ENCODE data around the gene FAN1. TPM values are rescaled to one million over a fixed set of nuclear protein-coding genes. Genes with fewer than 3 reads are reported as not detected.

Gene FAN1
- total and polyA plus RNA-seq, 2 of the 13 experiments (the other 11 are each of a cell fraction or from before 2014, with no cell fraction given), result 10.8 to 20.1 TPM

DNA sequence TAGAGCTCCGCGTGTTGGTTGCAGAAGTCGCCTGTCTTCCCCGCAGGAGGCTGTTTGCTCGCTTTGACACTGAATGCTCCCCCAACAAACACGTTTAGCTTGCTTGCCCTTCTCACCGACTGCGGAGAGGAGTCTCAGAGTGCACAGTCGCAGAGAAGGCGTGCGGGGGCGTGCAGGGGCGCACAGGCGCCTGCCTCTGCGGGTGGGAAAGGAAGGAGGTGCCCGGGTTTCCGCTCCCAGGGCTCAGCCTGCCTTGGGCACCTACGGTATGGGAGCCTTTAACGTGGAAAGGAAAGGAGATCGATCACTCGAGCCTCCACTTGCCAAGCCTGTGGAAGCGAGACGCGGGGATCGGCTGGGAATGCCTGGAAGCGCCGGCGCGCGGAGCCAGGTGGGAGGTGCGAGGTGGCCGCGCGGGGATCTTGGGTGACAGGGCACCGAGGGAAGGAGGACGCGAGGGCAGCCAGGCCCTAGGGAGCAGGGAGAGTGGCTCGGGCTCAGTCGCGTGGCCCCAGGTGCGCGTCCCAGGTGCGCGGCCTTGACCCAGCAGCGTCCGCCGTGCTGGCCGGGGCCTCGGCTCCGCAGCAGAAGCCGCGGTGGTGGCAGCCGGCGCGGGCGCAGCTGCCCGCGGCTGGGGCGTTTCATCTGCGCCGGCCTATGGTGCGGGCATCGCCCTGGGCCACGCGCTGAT is at the start of gene FAN1 (continued):
- TF ChIP-seq ZNF569 (CRISPR knock-in tag; IDR thresholded peaks at IDR 0.05; ENCODE audit: borderline replicate concordance) (no peak), SIN3A (IDR thresholded peaks at IDR 0.05; ENCODE audit: borderline replicate concordance, low read depth, low read length) (peak; percentile 88; the same call in 1 of the 2 replicates), ZNF775 (CRISPR knock-in tag; IDR thresholded peaks at IDR 0.05; ENCODE audit: borderline replicate concordance) (no peak), BRD4 (CRISPR knock-in tag; IDR thresholded peaks at IDR 0.05) (peak; percentile 51; the same call in 1 of the 2 replicates), TAF15 (IDR thresholded peaks at IDR 0.05; ENCODE audit: low read depth, low read length, poor library complexity, severe bottlenecking) (no peak), ATF7-NPFF (CRISPR knock-in tag; IDR thresholded peaks at IDR 0.05; ENCODE audit: low read depth) (peak; percentile 95), ZNF552 (CRISPR knock-in tag; IDR thresholded peaks at IDR 0.05; ENCODE audit: borderline replicate concordance) (peak; percentile 82; the same call in 1 of the 2 replicates), ZNF333 (CRISPR knock-in tag; IDR thresholded peaks at IDR 0.05; ENCODE audit: borderline replicate concordance) (peak; percentile 93), PRDM15 (CRISPR knock-in tag; IDR thresholded peaks at IDR 0.05) (no peak), ZNF547 (CRISPR knock-in tag; IDR thresholded peaks at IDR 0.05) (no peak), ZNF790 (CRISPR knock-in tag; IDR thresholded peaks at IDR 0.05; ENCODE audit: borderline replicate concordance) (peak; percentile 94; the same call in 1 of the 2 replicates), NR1H2 (CRISPR knock-in tag; IDR thresholded peaks at IDR 0.05; ENCODE audit: borderline replicate concordance, low read depth) (0 out of 2 replicates have a peak, but pooled peaks have one; percentile 58), ZNF782 (CRISPR knock-in tag; IDR thresholded peaks at IDR 0.05; ENCODE audit: borderline replicate concordance) (peak; percentile 91), ZNF3 (CRISPR knock-in tag; IDR thresholded peaks at IDR 0.05) (no peak), CREM (IDR thresholded peaks at IDR 0.05) (no peak), CREM (CRISPR knock-in tag; IDR thresholded peaks at IDR 0.05) (no peak), ZNF460 (CRISPR knock-in tag; IDR thresholded peaks at IDR 0.05; ENCODE audit: borderline replicate concordance) (no peak), RARA (CRISPR knock-in tag; IDR thresholded peaks at IDR 0.05) (peak; percentile 62)
- TF ChIP-seq, protein P1, sequence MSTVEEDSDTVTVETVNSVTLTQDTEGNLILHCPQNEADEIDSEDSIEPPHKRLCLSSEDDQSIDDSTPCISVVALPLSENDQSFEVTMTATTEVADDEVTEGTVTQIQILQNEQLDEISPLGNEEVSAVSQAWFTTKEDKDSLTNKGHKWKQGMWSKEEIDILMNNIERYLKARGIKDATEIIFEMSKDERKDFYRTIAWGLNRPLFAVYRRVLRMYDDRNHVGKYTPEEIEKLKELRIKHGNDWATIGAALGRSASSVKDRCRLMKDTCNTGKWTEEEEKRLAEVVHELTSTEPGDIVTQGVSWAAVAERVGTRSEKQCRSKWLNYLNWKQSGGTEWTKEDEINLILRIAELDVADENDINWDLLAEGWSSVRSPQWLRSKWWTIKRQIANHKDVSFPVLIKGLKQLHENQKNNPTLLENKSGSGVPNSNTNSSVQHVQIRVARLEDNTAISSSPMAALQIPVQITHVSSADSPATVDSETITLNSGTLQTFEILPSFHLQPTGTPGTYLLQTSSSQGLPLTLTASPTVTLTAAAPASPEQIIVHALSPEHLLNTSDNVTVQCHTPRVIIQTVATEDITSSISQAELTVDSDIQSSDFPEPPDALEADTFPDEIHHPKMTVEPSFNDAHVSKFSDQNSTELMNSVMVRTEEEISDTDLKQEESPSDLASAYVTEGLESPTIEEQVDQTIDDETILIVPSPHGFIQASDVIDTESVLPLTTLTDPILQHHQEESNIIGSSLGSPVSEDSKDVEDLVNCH (CRISPR knock-in tag; IDR thresholded peaks at IDR 0.05), result peak; percentile 39; the same call in 1 of the 2 replicates
- TF ChIP-seq, protein P2, sequence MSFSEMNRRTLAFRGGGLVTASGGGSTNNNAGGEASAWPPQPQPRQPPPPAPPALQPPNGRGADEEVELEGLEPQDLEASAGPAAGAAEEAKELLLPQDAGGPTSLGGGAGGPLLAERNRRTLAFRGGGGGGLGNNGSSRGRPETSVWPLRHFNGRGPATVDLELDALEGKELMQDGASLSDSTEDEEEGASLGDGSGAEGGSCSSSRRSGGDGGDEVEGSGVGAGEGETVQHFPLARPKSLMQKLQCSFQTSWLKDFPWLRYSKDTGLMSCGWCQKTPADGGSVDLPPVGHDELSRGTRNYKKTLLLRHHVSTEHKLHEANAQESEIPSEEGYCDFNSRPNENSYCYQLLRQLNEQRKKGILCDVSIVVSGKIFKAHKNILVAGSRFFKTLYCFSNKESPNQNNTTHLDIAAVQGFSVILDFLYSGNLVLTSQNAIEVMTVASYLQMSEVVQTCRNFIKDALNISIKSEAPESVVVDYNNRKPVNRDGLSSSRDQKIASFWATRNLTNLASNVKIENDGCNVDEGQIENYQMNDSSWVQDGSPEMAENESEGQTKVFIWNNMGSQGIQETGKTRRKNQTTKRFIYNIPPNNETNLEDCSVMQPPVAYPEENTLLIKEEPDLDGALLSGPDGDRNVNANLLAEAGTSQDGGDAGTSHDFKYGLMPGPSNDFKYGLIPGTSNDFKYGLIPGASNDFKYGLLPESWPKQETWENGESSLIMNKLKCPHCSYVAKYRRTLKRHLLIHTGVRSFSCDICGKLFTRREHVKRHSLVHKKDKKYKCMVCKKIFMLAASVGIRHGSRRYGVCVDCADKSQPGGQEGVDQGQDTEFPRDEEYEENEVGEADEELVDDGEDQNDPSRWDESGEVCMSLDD (CRISPR knock-in tag; IDR thresholded peaks at IDR 0.05; ENCODE audit: borderline replicate concordance), result peak; percentile 36; the same call in 1 of the 2 replicates
